MM.1S (cell line): Measurements from ENCODE around the gene DOCK10.
"Not testable (repeated sequence)": the region's sequence is repeated elsewhere in the genome, so short reads cannot be mapped to it uniquely, and the experiment has no call there.

Experiments used
- DNase-seq: peaks from one replicate; pipeline ENCODE4 v3.0.0-alpha.2; 2015
- H2AFZ ChIP-seq: fragments of 300-600 bp; sonication (generic); 2 replicates; pipeline ENCODE4 v1.6.0; 2016; ENCODE audit warnings: antibody characterized with exemption, low read length
- H3F3A ChIP-seq: fragments of 300-600 bp; sonication (generic); 2 replicates; pipeline ENCODE4 v1.6.1; 2016; ENCODE audit warnings: mild to moderate bottlenecking, antibody characterized with exemption, low read length, moderate library complexity, mixed read lengths; ENCODE audit not compliant: insufficient read depth
- H3K27ac ChIP-seq: fragments of 300-600 bp; sonication (generic); 2 replicates; pipeline ENCODE4 v1.5.1; 2016; ENCODE audit warnings: mild to moderate bottlenecking, low read length
- H3K27me3 ChIP-seq: fragments of 300-600 bp; sonication (generic); replicated peaks from 2 replicates; pipeline ENCODE4 v1.6.0; 2016; ENCODE audit warnings: low read length; ENCODE audit not compliant: insufficient read depth
- H3K36me3 ChIP-seq: fragments of 300-600 bp; sonication (generic); replicated peaks from 2 replicates; pipeline ENCODE4 v1.6.1; 2016; ENCODE audit warnings: mild to moderate bottlenecking, low read length, mixed read lengths; ENCODE audit not compliant: insufficient read depth
- H3K4me1 ChIP-seq: fragments of 300-600 bp; sonication (generic); 2 replicates; pipeline ENCODE4 v1.6.1; 2016; ENCODE audit warnings: low read length, mixed read lengths
- H3K4me2 ChIP-seq: fragments of 300-600 bp; sonication (generic); 2 replicates; pipeline ENCODE4 v1.6.0; 2016; ENCODE audit warnings: low read depth, low read length
- H3K4me3 ChIP-seq: fragments of 300-600 bp; sonication (generic); 2 replicates; pipeline ENCODE4 v1.5.1; 2016; ENCODE audit warnings: low read length, mixed read lengths
- H3K79me2 ChIP-seq: fragments of 300-600 bp; sonication (generic); 2 replicates; pipeline ENCODE4 v1.6.1; 2016; ENCODE audit warnings: mixed run types, low read length, mixed read lengths
- H3K9ac ChIP-seq: fragments of 300-600 bp; sonication (generic); 2 replicates; pipeline ENCODE4 v1.6.1; 2016; ENCODE audit warnings: low read length, mixed read lengths
- H3K9me2 ChIP-seq: fragments of 300-600 bp; sonication (generic); replicated peaks from 2 replicates; pipeline ENCODE4 v1.6.1; 2016; ENCODE audit warnings: mild to moderate bottlenecking, low read length, mixed read lengths; ENCODE audit not compliant: insufficient read depth
- H3K9me3 ChIP-seq: fragments of 300-600 bp; sonication (generic); replicated peaks from 2 replicates; pipeline ENCODE4 v1.6.1; 2016; ENCODE audit warnings: mild to moderate bottlenecking, low read length, mixed read lengths; ENCODE audit not compliant: insufficient read depth
- H4K20me1 ChIP-seq: fragments of 300-600 bp; sonication (generic); 2 replicates; pipeline ENCODE4 v1.6.1; 2016; ENCODE audit warnings: mild to moderate bottlenecking, low read length, moderate library complexity, mixed read lengths; ENCODE audit not compliant: insufficient read depth
- EZH2 ChIP-seq: fragments of 300-600 bp; sonication (generic); optimal IDR thresholded peaks from 2 replicates; pipeline ENCODE3; 2017; ENCODE audit warnings: low read depth, mild to moderate bottlenecking, antibody characterized with exemption, low read length, mixed read lengths
- EZH2phosphoT487 ChIP-seq: fragments of 300-600 bp; sonication (generic); IDR thresholded peaks from 2 replicates; pipeline ENCODE4 v1.6.1; 2018; ENCODE audit warnings: antibody characterized with exemption, low read length
- TF ChIP-seq, protein P1 (sequence below): fragments of 300-600 bp; sonication (generic); IDR thresholded peaks from 2 replicates; pipeline ENCODE4 v1.5.1; 2016; ENCODE audit warnings: antibody characterized with exemption, low read length, mixed read lengths

DOCK10 gene

GRCh38 chr2:225052703-225053102 lies 10.4 kb upstream of the DOCK10 start:
- 0 out of 2 replicates have a peak overlapping the region, but pooled peaks have one; percentile 1 for H3K4me3 ChIP-seq
- H2AFZ ChIP-seq: peak overlapping the region; percentile 37
- peak overlapping the region; percentile 22; the same call in 1 of the 2 replicates for H3K9ac ChIP-seq
- no peaks in the 10 kb centered on the region for H3K36me3 ChIP-seq
- peak overlapping the region; percentile 37 for H3K4me2 ChIP-seq
- H3F3A ChIP-seq: peaks cover 10% of the 10 kb centered on the region
- peak overlapping the region; percentile 53 for H3K27ac ChIP-seq
- no peak for TF ChIP-seq EZH2
- TF ChIP-seq, protein P1, sequence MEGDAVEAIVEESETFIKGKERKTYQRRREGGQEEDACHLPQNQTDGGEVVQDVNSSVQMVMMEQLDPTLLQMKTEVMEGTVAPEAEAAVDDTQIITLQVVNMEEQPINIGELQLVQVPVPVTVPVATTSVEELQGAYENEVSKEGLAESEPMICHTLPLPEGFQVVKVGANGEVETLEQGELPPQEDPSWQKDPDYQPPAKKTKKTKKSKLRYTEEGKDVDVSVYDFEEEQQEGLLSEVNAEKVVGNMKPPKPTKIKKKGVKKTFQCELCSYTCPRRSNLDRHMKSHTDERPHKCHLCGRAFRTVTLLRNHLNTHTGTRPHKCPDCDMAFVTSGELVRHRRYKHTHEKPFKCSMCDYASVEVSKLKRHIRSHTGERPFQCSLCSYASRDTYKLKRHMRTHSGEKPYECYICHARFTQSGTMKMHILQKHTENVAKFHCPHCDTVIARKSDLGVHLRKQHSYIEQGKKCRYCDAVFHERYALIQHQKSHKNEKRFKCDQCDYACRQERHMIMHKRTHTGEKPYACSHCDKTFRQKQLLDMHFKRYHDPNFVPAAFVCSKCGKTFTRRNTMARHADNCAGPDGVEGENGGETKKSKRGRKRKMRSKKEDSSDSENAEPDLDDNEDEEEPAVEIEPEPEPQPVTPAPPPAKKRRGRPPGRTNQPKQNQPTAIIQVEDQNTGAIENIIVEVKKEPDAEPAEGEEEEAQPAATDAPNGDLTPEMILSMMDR: no peak
- H3K79me2 ChIP-seq: no peaks in the 10 kb centered on the region
- H4K20me1 ChIP-seq: no peaks in the 10 kb centered on the region
- no peaks in the 10 kb centered on the region for H3K9me2 ChIP-seq
- DNase-seq: peak; percentile 83
- H3K9me3 ChIP-seq: no peaks in the 10 kb centered on the region
- no peaks in the 10 kb centered on the region for H3K27me3 ChIP-seq
- H3K4me1 ChIP-seq: peaks cover 23% of the 10 kb centered on the region

DNA sequence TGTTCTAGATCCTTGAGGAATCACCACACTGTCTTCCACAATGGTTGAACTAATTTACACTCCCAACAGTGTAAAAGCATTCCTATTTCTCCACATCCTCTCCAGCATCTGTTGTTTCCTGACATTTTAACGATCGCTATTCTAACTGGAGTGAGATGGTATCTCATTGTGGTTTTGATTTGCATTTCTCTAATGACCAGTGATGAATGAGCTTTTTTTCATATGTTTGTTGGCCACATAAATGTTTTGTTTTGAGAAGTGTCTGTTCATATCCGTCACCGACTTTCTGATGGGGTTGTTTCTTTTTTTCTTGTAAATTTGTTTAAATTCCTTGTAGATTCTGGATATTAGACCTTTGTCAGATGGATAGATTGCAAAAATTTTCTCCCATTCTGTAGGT lies 5.2 kb upstream of the DOCK10 start:
- H3K27ac ChIP-seq, H3F3A ChIP-seq, H3K9me3 ChIP-seq, H3K36me3 ChIP-seq, H4K20me1 ChIP-seq, H3K27me3 ChIP-seq, H3K4me1 ChIP-seq, H3K79me2 ChIP-seq, H3K9ac ChIP-seq, H3K4me2 ChIP-seq, H3K4me3 ChIP-seq, H2AFZ ChIP-seq, H3K9me2 ChIP-seq, DNase-seq: not testable (repeated sequence)

- H3K4me2 ChIP-seq: peak overlapping the region; percentile 60
- H3K36me3 ChIP-seq: no peaks in the 10 kb centered on the region; the same call in 1 of the 2 replicates
- no peak overlapping the region for H3K27ac ChIP-seq
- H3K9me2 ChIP-seq: no peaks in the 10 kb centered on the region
- peak overlapping the region; percentile 26; the same call in 1 of the 2 replicates for H3K9ac ChIP-seq
- H3K9me3 ChIP-seq: no peaks in the 10 kb centered on the region
- no peaks in the 10 kb centered on the region for H4K20me1 ChIP-seq
- peaks cover 18% of the 10 kb centered on the region for H3F3A ChIP-seq
- DNase-seq: no peak
- H3K79me2 ChIP-seq: peaks cover 33% of the 10 kb centered on the region
- TF ChIP-seq EZH2phosphoT487: no peak
- no peak for TF ChIP-seq EZH2
- TF ChIP-seq, protein P1: no peak
- peak overlapping the region; percentile 44 for H3K4me3 ChIP-seq
- no peaks in the 10 kb centered on the region for H3K27me3 ChIP-seq
- 0 out of 2 replicates have a peak overlapping the region, but pooled peaks have one; percentile 15 for H2AFZ ChIP-seq
- 0 out of 2 replicates have a peak, but pooled peaks cover 2% of the 10 kb centered on the region for H3K4me1 ChIP-seq
These were observed 516 bp upstream of the DOCK10 start for GRCh38 chr2:225042800-225043167.

DNA sequence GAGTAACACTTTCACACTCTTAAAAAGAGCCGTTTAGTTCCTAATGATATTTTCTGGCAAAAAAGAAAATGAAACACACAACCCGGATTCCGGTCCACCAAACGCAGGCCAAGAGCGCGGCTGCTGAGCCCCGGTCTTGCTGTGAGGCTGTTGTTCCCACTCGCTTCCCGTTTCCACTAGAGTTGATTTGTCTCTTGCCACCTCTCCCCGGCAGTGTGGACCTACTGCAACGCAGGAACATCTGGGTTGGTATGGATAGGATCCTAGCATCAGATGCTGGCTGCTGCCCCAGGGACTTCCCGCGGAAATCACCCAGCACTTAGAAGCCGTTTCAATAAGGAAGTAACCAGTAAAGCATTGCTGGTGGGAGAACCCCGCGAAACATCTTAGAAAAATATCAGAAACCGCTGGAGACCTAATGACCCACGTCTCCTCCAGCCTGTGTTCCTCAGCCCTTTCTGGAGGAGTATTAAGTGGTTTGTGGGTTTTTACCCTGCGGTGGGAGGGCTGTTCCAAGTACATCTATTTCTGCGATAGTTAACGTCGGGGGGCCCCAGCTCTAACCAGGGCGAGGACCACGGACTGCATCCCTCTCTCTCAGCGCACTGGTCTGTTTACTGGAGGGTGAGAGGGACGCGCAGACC lies 939 bp downstream of the DOCK10 start:
- H3K9me3 ChIP-seq: no peaks in the 10 kb centered on the region
- no peaks in the 10 kb centered on the region for H3K27me3 ChIP-seq
- H3K79me2 ChIP-seq: peaks cover 47% of the 10 kb centered on the region
- peak; percentile 90 for DNase-seq
- H3K9ac ChIP-seq: peak overlapping the region; percentile 59
- TF ChIP-seq, protein P1: no peak
- no peak for TF ChIP-seq EZH2
- no peak for TF ChIP-seq EZH2phosphoT487
- peak overlapping the region; percentile 77 for H2AFZ ChIP-seq
- H3K27ac ChIP-seq: peak overlapping the region; percentile 87
- H3K9me2 ChIP-seq: no peaks in the 10 kb centered on the region
- H3K4me3 ChIP-seq: peak overlapping the region; percentile 89
- 0 out of 2 replicates have a peak, but pooled peaks cover 3% of the 10 kb centered on the region for H4K20me1 ChIP-seq
- 0 out of 2 replicates have a peak, but pooled peaks cover 5% of the 10 kb centered on the region for H3K4me1 ChIP-seq
- no peaks in the 10 kb centered on the region; the same call in 1 of the 2 replicates for H3K36me3 ChIP-seq
- H3F3A ChIP-seq: peaks cover 18% of the 10 kb centered on the region
- peak overlapping the region; percentile 84 for H3K4me2 ChIP-seq
